ENCODE results near the gene WSCD1.

The WSCD1 gene

DNA sequence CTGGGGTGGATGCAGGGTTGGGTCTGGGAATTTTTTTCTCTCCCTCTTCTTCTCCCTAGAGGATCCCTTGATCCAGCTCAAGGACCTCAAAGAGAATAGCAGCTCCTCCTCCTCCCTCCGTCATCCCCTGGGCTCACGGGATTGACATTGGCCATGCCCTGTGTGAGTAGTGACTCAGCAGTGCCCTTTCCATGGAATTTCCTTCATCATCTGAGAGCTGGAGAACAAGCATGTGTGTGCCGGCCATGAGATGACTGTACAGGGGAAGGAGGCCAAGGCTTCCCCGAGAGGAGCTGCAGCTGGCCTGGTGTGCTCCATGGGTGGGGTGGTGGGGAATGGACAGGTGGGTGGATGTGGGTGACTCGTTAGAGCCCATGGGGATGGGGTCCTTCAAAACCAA lies 8.9 kb upstream of the WSCD1 start:
- DNase-seq: peak; percentile 38

GRCh38 chr17:6064868-6065267 lies 5.3 kb upstream of the WSCD1 start:
- DNase-seq: no peak

DNA sequence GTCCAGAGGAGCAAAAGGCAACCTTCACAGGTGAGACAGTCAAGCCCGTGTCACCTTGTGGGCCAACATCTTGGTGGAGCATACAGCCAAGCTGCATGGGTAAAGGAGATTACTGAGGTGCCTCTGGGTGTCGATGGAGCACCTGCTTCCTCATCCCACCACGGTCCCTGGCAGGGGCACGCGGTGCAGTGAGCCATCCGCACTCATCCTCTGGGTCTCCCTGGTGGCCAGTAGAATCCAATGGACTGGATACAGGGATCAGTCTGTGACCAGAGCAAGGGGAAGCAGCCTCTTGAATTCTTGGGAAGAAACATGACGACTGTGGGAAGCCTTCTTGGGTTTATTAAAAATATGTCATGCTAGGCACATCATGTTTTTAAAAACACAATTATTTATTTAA lies 4.8 kb upstream of the WSCD1 start:
- no peak for DNase-seq

DNA sequence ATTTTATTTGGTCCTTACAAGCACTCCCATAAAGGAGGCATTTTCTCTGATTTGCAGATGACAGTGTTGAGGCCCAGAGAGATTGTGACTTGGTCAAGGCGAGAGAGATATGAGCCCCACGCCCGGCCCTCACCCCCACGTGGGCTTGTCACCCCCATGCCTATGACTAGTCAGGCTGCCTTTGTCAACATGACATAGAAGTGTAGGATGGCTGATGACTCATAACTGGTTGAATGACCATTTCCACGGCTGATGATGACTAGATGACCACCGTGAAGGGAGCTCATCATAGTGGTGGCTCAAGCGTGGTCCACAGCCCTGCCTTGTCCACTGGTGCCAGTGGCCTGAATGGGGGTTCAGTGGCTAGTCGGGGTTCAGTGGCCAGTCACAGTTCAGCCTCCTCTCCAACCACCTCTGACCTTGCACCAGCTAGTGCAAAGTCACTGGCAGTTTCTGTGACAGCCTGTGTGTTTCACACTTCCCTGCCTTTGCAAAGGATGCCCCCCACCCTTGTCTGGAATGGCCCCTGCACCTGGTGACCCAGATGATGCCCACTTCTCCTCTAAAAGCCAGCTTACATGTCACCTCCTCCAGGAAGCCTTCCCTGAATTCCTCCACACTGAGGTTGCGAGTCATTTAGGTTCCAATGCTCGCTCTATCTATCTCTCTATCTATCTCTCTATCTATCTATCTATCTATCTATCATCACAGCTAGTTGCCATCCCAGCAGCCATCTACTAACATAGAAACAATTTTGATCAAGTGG lies 3.8 kb upstream of the WSCD1 start:
- no peak for DNase-seq

- no peak for DNase-seq
Measured at GRCh38 chr17:6067060-6067459, 3.1 kb upstream of the WSCD1 start.

GRCh38 chr17:6070430-6070912 lies 292 bp downstream of the WSCD1 start:
- no peak for DNase-seq

DNA sequence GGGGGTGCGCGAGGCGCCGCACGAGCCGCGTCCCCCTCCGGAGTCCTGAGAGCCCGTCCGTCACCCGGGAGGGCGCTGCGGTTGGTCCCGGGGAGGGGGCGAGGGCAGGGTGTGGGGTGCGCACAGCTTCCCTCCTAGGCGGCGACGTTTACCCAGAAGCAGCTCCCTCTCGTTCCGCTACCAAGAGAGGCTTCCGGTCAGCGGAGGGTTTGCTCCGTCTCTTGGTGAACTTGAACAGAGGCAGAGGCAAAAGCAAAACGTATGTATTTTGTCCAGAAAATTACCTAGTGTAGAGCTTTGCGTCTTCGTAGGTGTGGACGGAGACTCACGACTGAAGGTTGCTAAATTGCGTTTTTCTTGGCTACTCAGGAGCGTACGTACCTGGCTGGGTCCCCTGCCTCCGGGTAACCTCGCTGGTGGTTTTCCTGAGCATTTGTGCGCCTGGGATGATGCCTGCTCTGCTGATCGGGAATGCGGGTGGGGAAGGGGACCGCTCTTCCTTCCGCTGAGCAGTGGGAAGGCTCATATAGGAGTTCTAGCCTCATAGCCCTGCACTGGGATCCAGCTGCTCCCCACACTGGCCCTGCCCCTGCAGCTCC lies 833 bp downstream of the WSCD1 start:
- no peak for DNase-seq

DNA sequence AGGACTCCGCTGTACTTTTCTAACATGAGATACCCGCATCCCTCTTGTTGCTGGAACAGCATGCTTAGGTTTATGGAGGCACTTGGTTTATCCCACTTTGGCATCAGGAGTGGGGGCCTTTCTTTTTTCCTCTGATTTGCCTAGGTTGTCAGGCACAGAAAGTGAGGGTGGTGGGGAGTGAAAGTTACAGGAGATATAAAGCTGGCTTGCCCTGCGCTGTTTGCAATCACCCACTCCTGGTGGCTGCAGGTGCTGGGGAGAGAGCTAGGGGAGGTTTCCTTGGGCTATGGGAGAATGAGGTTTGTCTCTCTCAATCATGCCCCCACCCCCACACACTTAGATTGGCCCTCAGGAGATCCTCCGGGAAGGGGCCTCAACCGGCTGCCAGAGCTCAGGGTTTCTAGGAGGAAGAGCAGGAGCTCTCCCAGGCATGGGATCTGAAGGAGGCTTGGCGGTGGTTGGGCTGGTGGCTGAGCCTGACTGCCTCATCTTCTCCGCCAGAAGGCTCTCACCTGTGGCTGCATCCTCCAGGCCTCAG lies 1.4 kb downstream of the WSCD1 start:
- DNase-seq: no peak

GRCh38 chr17:6072157-6072556 lies 2.0 kb downstream of the WSCD1 start:
- DNase-seq: peak; percentile 31

DNA sequence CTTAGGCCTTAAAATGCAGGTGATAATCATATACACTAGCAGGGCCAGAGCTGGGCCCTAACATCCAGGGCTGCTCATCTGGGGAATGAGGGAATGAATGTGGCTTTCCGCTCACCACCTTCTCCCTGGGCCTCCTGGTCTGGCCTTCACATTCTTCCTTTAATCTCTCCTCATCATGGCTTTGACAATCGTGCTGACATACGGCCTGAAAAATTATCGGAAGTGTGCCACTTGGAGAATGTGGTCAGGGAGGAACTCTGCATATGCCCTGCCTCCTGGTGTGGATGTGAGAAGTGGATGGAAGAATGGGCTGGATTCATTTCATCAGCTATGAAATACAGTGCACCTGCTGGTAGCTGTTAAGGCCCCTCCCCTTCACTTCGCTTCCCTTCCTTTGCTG lies 2.4 kb downstream of the WSCD1 start:
- no peak for DNase-seq

DNA sequence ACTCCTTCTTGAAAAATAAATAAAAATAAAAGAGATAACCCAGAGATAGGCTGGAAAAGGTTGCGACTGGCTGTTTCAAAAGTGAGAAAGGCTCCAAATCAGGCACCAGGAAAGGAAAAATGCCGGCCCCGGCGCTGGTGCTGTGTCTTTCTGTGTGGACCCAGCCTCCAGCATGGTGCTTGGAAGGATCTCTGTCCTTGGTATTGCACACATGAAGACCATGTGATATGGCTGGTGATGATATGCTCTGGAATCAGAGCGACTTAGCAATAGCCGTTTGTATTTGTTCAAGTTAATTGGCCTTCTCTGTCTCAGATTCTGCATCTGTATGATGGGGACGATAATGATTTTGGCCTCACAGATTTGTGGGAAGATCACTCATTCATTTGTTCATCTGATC lies 3.4 kb downstream of the WSCD1 start:
- DNase-seq: no peak

GRCh38 chr17:6075050-6075449 lies 4.9 kb downstream of the WSCD1 start:
- DNase-seq: no peak

DNA sequence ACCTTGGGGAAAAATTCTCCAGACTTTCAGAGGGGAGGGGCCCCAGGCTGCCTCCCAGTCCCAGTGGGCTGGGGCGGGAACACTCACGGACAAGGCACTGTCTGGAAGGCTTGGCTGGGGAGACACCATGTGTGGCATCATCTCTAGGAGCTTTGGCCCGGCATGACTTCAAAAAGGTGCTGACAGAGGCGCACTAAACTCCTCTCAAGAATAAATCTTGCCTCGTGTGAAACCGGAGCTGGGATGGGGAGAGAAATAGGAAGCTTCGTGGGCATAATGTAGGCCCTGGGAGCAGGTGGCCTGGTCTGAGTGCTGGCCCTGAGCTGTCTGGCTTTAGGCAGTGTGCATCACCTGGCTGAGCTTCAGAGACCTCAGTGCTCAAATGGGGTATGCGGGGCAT lies 5.7 kb downstream of the WSCD1 start:
- DNase-seq: no peak

DNA sequence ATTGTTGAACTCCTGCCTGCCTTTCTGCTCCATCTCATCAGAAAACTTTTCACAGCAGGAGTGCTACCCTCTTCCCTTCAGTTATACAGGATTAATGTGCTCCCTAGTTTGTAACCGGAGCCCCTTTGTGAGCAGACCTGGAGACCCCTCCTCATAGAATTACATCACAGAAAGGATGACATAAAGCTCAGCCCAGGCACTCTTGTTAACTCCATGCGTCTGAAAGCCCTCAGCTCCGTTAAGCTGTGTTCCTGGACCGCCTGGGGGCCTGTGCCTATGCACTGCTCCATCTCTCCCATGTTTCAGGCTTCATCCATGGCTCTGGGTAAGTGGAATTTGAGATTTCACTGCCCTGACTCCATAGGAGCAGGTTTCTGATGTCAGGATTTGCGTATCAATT lies 7.6 kb downstream of the WSCD1 start:
- no peak for DNase-seq

DNA sequence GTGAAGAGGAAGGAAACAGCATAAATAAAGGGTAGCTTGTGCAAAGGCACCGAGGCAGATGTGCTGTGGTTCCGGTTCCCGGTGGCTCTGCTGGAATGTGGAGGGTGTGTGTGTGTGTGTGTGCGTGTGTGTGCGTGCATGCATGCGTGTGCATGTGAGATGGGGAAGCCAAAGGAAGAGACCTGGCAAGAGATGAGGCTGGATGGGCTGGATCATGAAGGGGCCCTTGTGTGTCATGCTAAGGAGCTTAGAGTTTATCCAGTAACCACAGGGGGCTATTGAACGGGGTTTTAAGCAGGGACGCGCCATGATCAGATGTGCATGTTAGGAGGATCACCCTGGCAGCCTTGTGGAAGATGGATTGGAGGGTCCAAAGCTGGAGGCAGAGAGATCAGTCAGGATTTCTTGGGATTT lies 8.3 kb downstream of the WSCD1 start:
- no peak for DNase-seq

DNA sequence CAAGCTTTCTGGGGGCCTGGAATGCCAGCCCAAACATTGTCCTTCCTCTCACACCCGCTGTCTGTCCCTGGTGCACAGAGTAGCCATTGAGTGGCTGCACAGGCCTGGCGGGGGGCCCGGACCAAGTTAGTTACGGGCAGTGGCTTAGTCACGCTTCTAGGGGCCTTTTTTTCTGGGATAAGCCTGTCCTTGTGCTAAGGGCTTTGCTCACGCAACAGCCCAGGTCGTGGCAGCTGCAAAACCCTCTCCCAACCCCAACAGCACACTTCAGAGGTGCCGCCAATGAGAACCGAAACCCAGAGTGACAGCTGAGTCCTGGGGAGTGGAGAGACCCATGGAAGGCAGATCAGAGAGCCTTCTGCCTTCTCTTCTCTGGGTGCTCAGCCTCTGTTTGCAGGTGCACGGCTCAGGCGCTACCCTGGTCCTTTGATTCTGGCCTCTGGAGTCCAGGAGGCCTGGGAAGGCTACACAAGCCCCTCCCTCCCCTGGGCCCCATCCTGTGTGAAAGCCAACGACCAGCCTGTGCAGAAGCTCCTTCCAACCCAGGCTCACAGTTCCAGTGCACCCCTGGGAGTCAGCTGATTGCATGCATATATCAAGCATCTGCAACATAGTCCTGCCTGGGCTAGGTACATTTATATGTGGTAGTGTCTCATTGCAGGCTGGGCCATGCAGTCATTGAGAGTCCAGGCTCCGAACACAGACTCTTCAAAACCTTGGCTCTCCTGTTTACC lies 9.1 kb downstream of the WSCD1 start:
- no peak for DNase-seq

GRCh38 chr17:6079960-6080359 lies 9.8 kb downstream of the WSCD1 start:
- DNase-seq: no peak

- no peak for DNase-seq
Measured at GRCh38 chr17:6080711-6081430, 10.7 kb downstream of the WSCD1 start.

DNA sequence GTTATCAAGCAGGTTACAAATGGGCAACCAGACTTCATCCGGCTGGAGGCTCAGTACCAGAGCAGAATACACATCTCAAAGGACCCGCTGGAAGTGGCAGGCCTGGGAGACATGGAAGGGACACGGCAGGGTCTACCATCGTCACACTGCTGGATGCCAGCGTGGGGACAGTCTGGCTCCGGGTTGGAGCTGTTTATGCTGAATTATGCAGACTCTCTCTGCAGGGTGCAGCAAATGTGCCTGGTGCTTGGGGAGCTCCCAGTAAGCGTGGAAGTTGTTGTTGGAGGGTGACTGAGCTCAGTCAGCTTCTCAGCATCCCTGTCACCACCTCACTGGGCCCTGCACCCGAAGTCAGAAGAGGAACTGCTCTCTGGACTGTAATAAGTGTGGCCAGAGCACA lies 12.2 kb downstream of the WSCD1 start:
- no peak for DNase-seq

GRCh38 chr17:6084311-6085161 lies 14.4 kb downstream of the WSCD1 start:
- no peak for DNase-seq

GRCh38 chr17:6085812-6086211 lies 15.6 kb downstream of the WSCD1 start:
- no peak for DNase-seq

Measured in fibroblast of skin of scalp (primary cell).